IMR-90 (cell line): ENCODE measurements around the gene PGC. TPM values are rescaled to one million over a fixed set of nuclear protein-coding genes. Genes with fewer than 3 reads are reported as not detected.

Experiments used
- ATAC-seq: fragments of 200-7000 bp; cut with Tn5 transposase; 2 replicates; pipeline ENCODE4 v1.9.1; 2020; ENCODE audit warnings: low read depth, mild to moderate bottlenecking, moderate library complexity
- BruUV-seq: library from RNA; stranded (reverse); fragments of 400-500 nt; replicated peaks from 2 replicates; lab custom pipeline; 2021; lab: Mats Ljungman, UMichigan
- CTCF ChIA-PET: fragments of 300-600 bp; formaldehyde crosslinking; extraction: SDS; loops from one replicate; lab custom pipeline; 2021; ENCODE audit warnings: antibody characterized with exemption; lab: Yijun Ruan, JAX
- POLR2A ChIA-PET: fragments of 300-600 bp; sonication (Branson Sonifier 250); formaldehyde crosslinking; loops from one replicate; lab custom pipeline; 2022; ENCODE audit warnings: antibody characterized with exemption; ENCODE audit not compliant: unreplicated experiment; lab: Charles Lee
- DNase-seq: peaks from one replicate; pipeline ENCODE4 v3.0.0; 2013
- H2AFZ ChIP-seq: replicated peaks from 2 replicates; pipeline ENCODE3; 2013; ENCODE audit warnings: low read length, mild to moderate bottlenecking; ENCODE audit not compliant: poor library complexity
- H2AK5ac ChIP-seq: 2 replicates; pipeline ENCODE4 v1.6.1; 2013; ENCODE audit warnings: low read depth, low read length, inconsistent platforms
- H2AK9ac ChIP-seq: replicated peaks from 2 replicates; pipeline ENCODE3; 2013; ENCODE audit warnings: mild to moderate bottlenecking, low read depth, low read length, moderate library complexity; ENCODE audit not compliant: poor library complexity
- H2BK120ac ChIP-seq: 2 replicates; pipeline ENCODE4 v1.6.1; 2013; ENCODE audit warnings: low read depth, low read length, inconsistent platforms
- H2BK15ac ChIP-seq: 3 replicates; pipeline ENCODE4 v1.6.1; 2013; ENCODE audit warnings: low read depth, low read length, inconsistent platforms
- H2BK20ac ChIP-seq: 2 replicates; pipeline ENCODE4 v1.6.1; 2013; ENCODE audit warnings: low read depth, mild to moderate bottlenecking, inconsistent platforms, low read length, moderate library complexity
- H2BK5ac ChIP-seq: 2 replicates; pipeline ENCODE4 v1.6.1; 2013; ENCODE audit warnings: mild to moderate bottlenecking, low read depth, low read length, inconsistent platforms; ENCODE audit not compliant: poor library complexity, severe bottlenecking
- H3K14ac ChIP-seq: replicated peaks from 2 replicates; pipeline ENCODE4 v1.6.1; 2013; ENCODE audit warnings: low read depth, low read length, inconsistent platforms
- H3K18ac ChIP-seq: 2 replicates; pipeline ENCODE4 v1.6.1; 2013; ENCODE audit warnings: low read depth, low read length, control low read depth
- H3K23ac ChIP-seq: 2 replicates; pipeline ENCODE4 v1.6.1; 2013; ENCODE audit warnings: low read depth, low read length, inconsistent platforms
- H3K27ac ChIP-seq: 2 replicates; pipeline ENCODE4 v1.5.1; 2013; ENCODE audit warnings: mild to moderate bottlenecking, control low read depth, low read length; ENCODE audit not compliant: insufficient read depth
- H3K27me3 ChIP-seq: 2 replicates; pipeline ENCODE4 v1.6.1; 2013; ENCODE audit warnings: low read length; ENCODE audit not compliant: control insufficient read depth, insufficient read depth
- H3K36me3 ChIP-seq: 2 replicates; pipeline ENCODE4 v1.6.1; 2013; ENCODE audit warnings: low read length, mixed read lengths; ENCODE audit not compliant: control insufficient read depth, insufficient read depth
- H3K4ac ChIP-seq: 2 replicates; pipeline ENCODE4 v1.6.1; 2013; ENCODE audit warnings: low read depth, low read length, inconsistent platforms
- H3K4me1 ChIP-seq: 2 replicates; pipeline ENCODE4 v1.6.1; 2013; ENCODE audit warnings: low read length, mixed read lengths; ENCODE audit not compliant: control insufficient read depth, insufficient read depth
- H3K4me2 ChIP-seq: 2 replicates; pipeline ENCODE4 v1.6.1; 2013; ENCODE audit warnings: low read depth, mild to moderate bottlenecking, control low read depth, low read length, moderate library complexity
- H3K4me3 ChIP-seq: 2 replicates; pipeline ENCODE4 v1.5.1; 2013; ENCODE audit warnings: low read depth, mild to moderate bottlenecking, control low read depth, low read length, moderate library complexity; ENCODE audit not compliant: insufficient read depth
- H3K56ac ChIP-seq: 2 replicates; pipeline ENCODE4 v1.6.1; 2013; ENCODE audit warnings: low read length, inconsistent platforms; ENCODE audit not compliant: insufficient read depth; ENCODE audit errors: extremely low read depth
- H3K79me1 ChIP-seq, 2 experiments: 2 replicates each; pipeline ENCODE4 v1.6.1; 2013; ENCODE audit warnings: low read length in 2 of 2, inconsistent platforms in 1 of 2, low read depth in 1 of 2
- H3K9ac ChIP-seq: 2 replicates; pipeline ENCODE4 v1.6.1; 2013; ENCODE audit warnings: low read depth, low read length, control low read depth
- H3K9me1 ChIP-seq: 2 replicates; pipeline ENCODE4 v1.6.1; 2013; ENCODE audit warnings: low read length, inconsistent platforms; ENCODE audit not compliant: insufficient read depth
- H3K9me3 ChIP-seq: 2 replicates; pipeline ENCODE4 v1.6.1; 2013; ENCODE audit warnings: low read length; ENCODE audit not compliant: control insufficient read depth, insufficient read depth
- H4K20me1 ChIP-seq: 2 replicates; pipeline ENCODE4 v1.6.1; 2013; ENCODE audit warnings: low read length, inconsistent platforms; ENCODE audit not compliant: insufficient read depth
- H4K5ac ChIP-seq: 2 replicates; pipeline ENCODE4 v1.6.1; 2013; ENCODE audit warnings: mild to moderate bottlenecking, low read depth, low read length, control low read depth
- H4K8ac ChIP-seq, 2 experiments: 2 replicates each; pipeline ENCODE4 v1.6.1; 2013; ENCODE audit warnings: low read depth in 2 of 2, low read length in 2 of 2, control low read depth in 1 of 2, inconsistent platforms in 1 of 2
- H4K91ac ChIP-seq: 2 replicates; pipeline ENCODE4 v1.6.1; 2013; ENCODE audit warnings: low read depth, low read length, inconsistent platforms; ENCODE audit not compliant: insufficient read depth
- CHD1 ChIP-seq: IDR thresholded peaks from 2 replicates; pipeline ENCODE4 v1.6.1; 2012; ENCODE audit warnings: low read depth, low read length, improper control_type of control experiment
- MAFK ChIP-seq: IDR thresholded peaks from 2 replicates; pipeline ENCODE4 v1.6.1; 2012; ENCODE audit warnings: low read depth, low read length, improper control_type of control experiment
- MXI1 ChIP-seq: IDR thresholded peaks from 2 replicates; pipeline ENCODE4 v1.6.1; 2012; ENCODE audit warnings: low read depth, mild to moderate bottlenecking, low read length, moderate library complexity, borderline replicate concordance
- RAD21 ChIP-seq: IDR thresholded peaks from 2 replicates; pipeline ENCODE4 v1.6.1; 2012; ENCODE audit warnings: low read length, improper control_type of control experiment
- WGBS, 2 experiments: methylation state at CpG; one replicate each; pipeline versions ENCODE4 v1.1.5 to v1.1.7; 2013; ENCODE audit warnings: missing lambda C conversion rate in 2 of 2; ENCODE audit not compliant: insufficient read length in 1 of 2; ENCODE audit errors: extremely low coverage in 2 of 2; 5-methylcytosine and 5-hydroxymethylcytosine counted together
- dilution Hi-C: fragments of 300-500 bp; cut with HindIII; formaldehyde crosslinking; loops from one replicate; pipeline ENCODE4 v1.14.3; 2018; ENCODE audit warnings: low sequenced_read_pairs; ENCODE audit not compliant: unreplicated experiment
- in situ Hi-C: fragments of 300-500 bp; cut with MboI; formaldehyde crosslinking; loops from 3 replicates; pipeline ENCODE4 v1.14.3; 2019; ENCODE audit warnings: low sequenced_read_pairs, inconsistent platforms, mixed read lengths
- intact Hi-C: fragments of 100-400 bp; cut with micrococcal nuclease; formaldehyde crosslinking; loops from 2 replicates; pipeline ENCODE4 v1.10.0; 2022
- polyA plus RNA-seq, 3 experiments: library from polyadenylated mRNA; depleted of rRNA; stranded (reverse); fragments of >200 nt; gene quantifications; 2 replicates each; pipeline ENCODE4 v1.2.3, GENCODE V29; 2012; ENCODE audit warnings: low replicate concordance in 1 of 3
- total RNA-seq: library from RNA; depleted of rRNA; stranded (reverse); fragments of >200 nt; gene quantifications from 2 replicates; pipeline ENCODE4 v1.2.3, GENCODE V29; 2012
- TF ChIP-seq, protein P1 (sequence below): fragments of 150-350 bp; IDR thresholded peaks from 2 replicates; pipeline ENCODE4 v1.6.1; 2016; ENCODE audit warnings: low read depth, mild to moderate bottlenecking, low read length, moderate library complexity, borderline replicate concordance

PGC gene
- total and polyA plus RNA-seq, 2 of the 4 experiments (the other 2 are of a cell fraction), result not detected

DNA sequence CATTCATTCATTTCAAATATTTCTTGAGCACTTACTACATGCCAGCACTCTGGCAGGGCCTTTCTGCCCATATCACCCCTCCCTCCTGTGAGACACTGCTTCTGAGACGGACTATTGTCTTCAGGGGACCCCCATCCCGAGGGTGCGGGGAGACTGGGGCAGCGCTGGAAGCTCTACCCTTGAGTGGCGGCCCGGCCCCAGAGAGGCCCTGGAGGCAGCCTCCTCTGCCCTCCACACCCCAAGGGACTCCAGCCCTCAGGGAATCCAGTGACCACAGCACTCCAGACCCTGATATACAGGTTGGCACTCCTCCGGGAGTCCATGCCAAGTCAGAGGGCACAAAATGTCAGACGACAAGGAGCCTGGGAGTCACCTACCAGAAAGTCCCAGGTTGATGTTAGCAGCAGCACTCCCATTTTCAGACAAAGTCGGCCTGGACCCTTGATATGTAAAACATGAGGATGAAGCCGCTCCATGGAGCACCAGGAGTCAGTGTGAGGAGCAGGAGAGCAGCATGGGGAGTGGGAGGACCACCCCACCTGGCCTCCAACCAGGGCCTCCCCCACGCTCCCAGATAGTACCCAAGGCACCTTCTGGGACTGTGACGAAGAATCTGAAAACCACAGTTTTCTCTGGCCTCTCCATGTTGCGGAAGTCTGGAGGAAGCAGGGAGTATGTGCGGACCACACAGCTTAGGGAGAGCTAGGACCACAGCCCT lies 32.5 kb downstream of the PGC start:
- Histone ChIP-seq H4K8ac (no peak overlapping the region), H2BK120ac (no peak overlapping the region), H3K9me1 (peaks cover 11% of the 10 kb centered on the region), H2BK20ac (no peak overlapping the region), H3K9me3 (no peaks in the 10 kb centered on the region), H4K91ac (no peak overlapping the region), H2AFZ (no peak overlapping the region), H3K14ac (no peak overlapping the region), H3K27ac (no peak overlapping the region), H3K18ac (no peak overlapping the region), H3K4me2 (no peak overlapping the region), H3K79me1 (peaks cover 0 to 5% of the 10 kb centered on the region in 2 experiments; a peak in 2 of 4 replicates), H3K36me3 (no peaks in the 10 kb centered on the region), H4K5ac (no peak overlapping the region), H3K4ac (no peak overlapping the region), H2AK9ac (no peak overlapping the region), H2BK15ac (no peak overlapping the region), H3K4me1 (peaks cover 23% of the 10 kb centered on the region), H2AK5ac (0 out of 2 replicates have a peak overlapping the region, but pooled peaks have one; percentile 9), H3K56ac (no peak overlapping the region), H2BK5ac (no peak overlapping the region), H3K4me3 (no peak overlapping the region), H3K27me3 (no peaks in the 10 kb centered on the region), H3K23ac (no peak overlapping the region; the same call in 1 of the 2 replicates), H3K9ac (no peak overlapping the region), H4K20me1 (peaks cover 8% of the 10 kb centered on the region; the same call in 1 of the 2 replicates)
- POLR2A ChIA-PET, result no interaction called here
- DNase-seq (no peak), ATAC-seq (no peak)
- dilution Hi-C loops, result no loop called here
- BruUV-seq, result no TSS peak
- in situ Hi-C loops, result no loop called here
- intact Hi-C loops, result no loop called here
- WGBS, 2 experiments, result 86% methylated on average over 5 of the region's 14 CpGs; no CpG with 5 or more reads in 1 of the 2 experiments
- CTCF ChIA-PET, result interaction anchor here (1.1 kb wide), 1 partner anchor 8 kb away, joined by 3 read pairs; no protein-coding TSS in a partner anchor
- TF ChIP-seq, protein P1, sequence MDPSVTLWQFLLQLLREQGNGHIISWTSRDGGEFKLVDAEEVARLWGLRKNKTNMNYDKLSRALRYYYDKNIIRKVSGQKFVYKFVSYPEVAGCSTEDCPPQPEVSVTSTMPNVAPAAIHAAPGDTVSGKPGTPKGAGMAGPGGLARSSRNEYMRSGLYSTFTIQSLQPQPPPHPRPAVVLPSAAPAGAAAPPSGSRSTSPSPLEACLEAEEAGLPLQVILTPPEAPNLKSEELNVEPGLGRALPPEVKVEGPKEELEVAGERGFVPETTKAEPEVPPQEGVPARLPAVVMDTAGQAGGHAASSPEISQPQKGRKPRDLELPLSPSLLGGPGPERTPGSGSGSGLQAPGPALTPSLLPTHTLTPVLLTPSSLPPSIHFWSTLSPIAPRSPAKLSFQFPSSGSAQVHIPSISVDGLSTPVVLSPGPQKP, result no peak
- no peak for TF ChIP-seq MAFK
- TF ChIP-seq CHD1, result no peak
- TF ChIP-seq RAD21, result no peak
- no peak for TF ChIP-seq MXI1
